Tibial nerve (tissue), 4 donors: ENCODE results near the gene CRHR2.

ENCODE experiments used
- EP300 ChIP-seq, 2 donors: sonication (generic); formaldehyde crosslinking; IDR thresholded peaks; one replicate each; pipeline ENCODE4 v1.6.1; 2017; ENCODE audit warnings: antibody characterized with exemption in 2 of 2, mild to moderate bottlenecking in 1 of 2
- POLR2A ChIP-seq, 2 donors: fragments of 450-650 bp; IDR thresholded peaks; one replicate each; pipeline ENCODE4 v1.6.1; 2017; ENCODE audit warnings: antibody characterized with exemption in 2 of 2, mild to moderate bottlenecking in 2 of 2, moderate library complexity in 2 of 2
- TF ChIP-seq, protein P1 (sequence below), 5 experiments: fragments of 200-600 bp in 3 of 5; fragments of 450-650 bp in 2 of 5; sonication (generic) in 3 of 5; IDR thresholded peaks; one replicate each; pipeline ENCODE4 v1.5.1; 2016 to 2019; ENCODE audit warnings: antibody characterized with exemption in 5 of 5, mild to moderate bottlenecking in 3 of 5, moderate library complexity in 2 of 5

DNA sequence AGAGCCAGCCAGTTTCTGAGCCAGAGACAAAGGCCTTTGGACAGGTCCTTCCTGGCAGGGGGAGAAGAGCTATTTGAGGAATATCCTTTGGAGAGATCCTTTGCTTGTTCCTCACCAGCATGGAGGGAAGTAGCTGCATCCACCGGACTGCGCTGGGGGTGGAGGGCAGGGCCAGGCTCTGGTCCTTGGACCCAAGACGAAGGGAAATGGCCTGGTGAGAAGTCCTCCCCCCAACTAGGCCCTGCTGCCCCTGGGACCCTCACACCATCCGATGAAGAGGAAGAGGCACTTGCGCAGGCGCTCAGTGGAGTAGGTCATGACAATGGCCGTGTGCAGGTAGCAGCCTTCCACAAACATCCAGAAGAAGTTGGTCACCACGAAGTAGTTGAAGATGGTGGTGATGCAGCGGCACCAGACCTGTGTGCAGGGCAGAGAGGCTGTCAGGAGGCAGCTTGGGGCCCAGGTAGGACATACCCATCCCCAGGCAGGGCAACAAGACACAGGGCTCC lies 19.8 kb downstream of the CRHR2 start:
- TF ChIP-seq, protein P1, sequence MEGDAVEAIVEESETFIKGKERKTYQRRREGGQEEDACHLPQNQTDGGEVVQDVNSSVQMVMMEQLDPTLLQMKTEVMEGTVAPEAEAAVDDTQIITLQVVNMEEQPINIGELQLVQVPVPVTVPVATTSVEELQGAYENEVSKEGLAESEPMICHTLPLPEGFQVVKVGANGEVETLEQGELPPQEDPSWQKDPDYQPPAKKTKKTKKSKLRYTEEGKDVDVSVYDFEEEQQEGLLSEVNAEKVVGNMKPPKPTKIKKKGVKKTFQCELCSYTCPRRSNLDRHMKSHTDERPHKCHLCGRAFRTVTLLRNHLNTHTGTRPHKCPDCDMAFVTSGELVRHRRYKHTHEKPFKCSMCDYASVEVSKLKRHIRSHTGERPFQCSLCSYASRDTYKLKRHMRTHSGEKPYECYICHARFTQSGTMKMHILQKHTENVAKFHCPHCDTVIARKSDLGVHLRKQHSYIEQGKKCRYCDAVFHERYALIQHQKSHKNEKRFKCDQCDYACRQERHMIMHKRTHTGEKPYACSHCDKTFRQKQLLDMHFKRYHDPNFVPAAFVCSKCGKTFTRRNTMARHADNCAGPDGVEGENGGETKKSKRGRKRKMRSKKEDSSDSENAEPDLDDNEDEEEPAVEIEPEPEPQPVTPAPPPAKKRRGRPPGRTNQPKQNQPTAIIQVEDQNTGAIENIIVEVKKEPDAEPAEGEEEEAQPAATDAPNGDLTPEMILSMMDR (IDR thresholded peaks at IDR 0.05), result no peak
- no peak for TF ChIP-seq POLR2A (IDR thresholded peaks at IDR 0.05)
- no peak for TF ChIP-seq EP300 (IDR thresholded peaks at IDR 0.05)
